CD4-positive, CD25-positive, alpha-beta regulatory T cell (primary cell): Measurements from ENCODE around the gene STOX1. TPM values are rescaled to one million over a fixed set of nuclear protein-coding genes. Genes with fewer than 3 reads are reported as not detected.

ENCODE experiments used
- ATAC-seq, 2 donors: fragments of 150-1000 bp; cut with Tn5 transposase; one replicate each; pipeline ENCODE4 v1.10.0; 2021; ENCODE audit warnings: low read depth in 2 of 2, moderate number of reproducible peaks in 2 of 2, moderate library complexity in 1 of 2
- DNase-seq, 3 donors: peaks; one replicate each; pipeline versions ENCODE4 v3.0.0 to v3.0.0-alpha.2; 2012 to 2022; ENCODE audit warnings: mixed read lengths in 1 of 3
- H3K27ac ChIP-seq: one replicate; pipeline ENCODE4 v1.7.0; 2013; ENCODE audit warnings: mild to moderate bottlenecking, low read length; ENCODE audit not compliant: insufficient read depth, poor library complexity, severe bottlenecking
- H3K27me3 ChIP-seq: one replicate; pipeline ENCODE4 v1.7.0; 2013; ENCODE audit warnings: low read length; ENCODE audit not compliant: control insufficient read depth, insufficient read depth
- H3K36me3 ChIP-seq: one replicate; pipeline ENCODE4 v1.7.0; 2013; ENCODE audit warnings: mild to moderate bottlenecking, low read length, moderate library complexity; ENCODE audit not compliant: control insufficient read depth, insufficient read depth
- H3K4me1 ChIP-seq: 2 replicates; pipeline ENCODE4 v1.7.0; 2013; ENCODE audit warnings: mild to moderate bottlenecking, low read length; ENCODE audit not compliant: insufficient read depth, control insufficient read depth, poor library complexity, severe bottlenecking
- H3K4me3 ChIP-seq: one replicate; pipeline ENCODE4 v1.7.0; 2013; ENCODE audit warnings: low read depth, mild to moderate bottlenecking, low read length, moderate library complexity
- H3K9me3 ChIP-seq, 2 experiments: 1 replicate in 1 of 2; 2 replicates in 1 of 2; pipeline ENCODE4 v1.7.0; 2013; ENCODE audit warnings: low read length in 2 of 2, mild to moderate bottlenecking in 1 of 2, moderate library complexity in 1 of 2; ENCODE audit not compliant: control insufficient read depth in 2 of 2
- H3K27ac Mint-ChIP-seq, 3 donors: one replicate each; pipeline ENCODE4 v1.8.0; 2020 to 2022; ENCODE audit warnings: mild to moderate bottlenecking in 3 of 3, mixed read lengths in 3 of 3, moderate library complexity in 2 of 3
- H3K27me3 Mint-ChIP-seq: one replicate; pipeline ENCODE4 v1.8.0; 2022; ENCODE audit warnings: mild to moderate bottlenecking, mixed read lengths
- H3K36me3 Mint-ChIP-seq: one replicate; pipeline ENCODE4 v1.8.0; 2020; ENCODE audit warnings: mixed read lengths
- H3K4me1 Mint-ChIP-seq, 4 donors: one replicate each; pipeline ENCODE4 v1.8.0; 2020 to 2022; ENCODE audit warnings: mixed read lengths in 4 of 4, mild to moderate bottlenecking in 1 of 4
- H3K4me3 Mint-ChIP-seq, 4 donors: one replicate each; pipeline ENCODE4 v1.8.0; 2020 to 2022; ENCODE audit warnings: mild to moderate bottlenecking in 4 of 4, mixed read lengths in 4 of 4, moderate library complexity in 3 of 4
- H3K9me3 Mint-ChIP-seq, 7 donors: one replicate each; pipeline ENCODE4 v1.8.0; 2020 to 2022; ENCODE audit warnings: mixed read lengths in 7 of 7, mild to moderate bottlenecking in 3 of 7, moderate library complexity in 2 of 7
- polyA plus RNA-seq, 4 donors: library from polyadenylated mRNA; unstranded; fragments of 300-500 nt; fragmentation: Illumina TruSeq; gene quantifications; one replicate each; pipeline ENCODE4 v1.2.3, GENCODE V29; 2021
- total RNA-seq: library from RNA; stranded (reverse); gene quantifications from one replicate; pipeline ENCODE4 v1.2.3, GENCODE V29; 2022

The STOX1 gene, protein sequence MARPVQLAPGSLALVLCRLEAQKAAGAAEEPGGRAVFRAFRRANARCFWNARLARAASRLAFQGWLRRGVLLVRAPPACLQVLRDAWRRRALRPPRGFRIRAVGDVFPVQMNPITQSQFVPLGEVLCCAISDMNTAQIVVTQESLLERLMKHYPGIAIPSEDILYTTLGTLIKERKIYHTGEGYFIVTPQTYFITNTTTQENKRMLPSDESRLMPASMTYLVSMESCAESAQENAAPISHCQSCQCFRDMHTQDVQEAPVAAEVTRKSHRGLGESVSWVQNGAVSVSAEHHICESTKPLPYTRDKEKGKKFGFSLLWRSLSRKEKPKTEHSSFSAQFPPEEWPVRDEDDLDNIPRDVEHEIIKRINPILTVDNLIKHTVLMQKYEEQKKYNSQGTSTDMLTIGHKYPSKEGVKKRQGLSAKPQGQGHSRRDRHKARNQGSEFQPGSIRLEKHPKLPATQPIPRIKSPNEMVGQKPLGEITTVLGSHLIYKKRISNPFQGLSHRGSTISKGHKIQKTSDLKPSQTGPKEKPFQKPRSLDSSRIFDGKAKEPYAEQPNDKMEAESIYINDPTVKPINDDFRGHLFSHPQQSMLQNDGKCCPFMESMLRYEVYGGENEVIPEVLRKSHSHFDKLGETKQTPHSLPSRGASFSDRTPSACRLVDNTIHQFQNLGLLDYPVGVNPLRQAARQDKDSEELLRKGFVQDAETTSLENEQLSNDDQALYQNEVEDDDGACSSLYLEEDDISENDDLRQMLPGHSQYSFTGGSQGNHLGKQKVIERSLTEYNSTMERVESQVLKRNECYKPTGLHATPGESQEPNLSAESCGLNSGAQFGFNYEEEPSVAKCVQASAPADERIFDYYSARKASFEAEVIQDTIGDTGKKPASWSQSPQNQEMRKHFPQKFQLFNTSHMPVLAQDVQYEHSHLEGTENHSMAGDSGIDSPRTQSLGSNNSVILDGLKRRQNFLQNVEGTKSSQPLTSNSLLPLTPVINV
- 0.30 TPM for total RNA-seq
- under 1 TPM in 2 of 4 donors, not detected in 2; 0.05 to 0.30 TPM for polyA plus RNA-seq

DNA sequence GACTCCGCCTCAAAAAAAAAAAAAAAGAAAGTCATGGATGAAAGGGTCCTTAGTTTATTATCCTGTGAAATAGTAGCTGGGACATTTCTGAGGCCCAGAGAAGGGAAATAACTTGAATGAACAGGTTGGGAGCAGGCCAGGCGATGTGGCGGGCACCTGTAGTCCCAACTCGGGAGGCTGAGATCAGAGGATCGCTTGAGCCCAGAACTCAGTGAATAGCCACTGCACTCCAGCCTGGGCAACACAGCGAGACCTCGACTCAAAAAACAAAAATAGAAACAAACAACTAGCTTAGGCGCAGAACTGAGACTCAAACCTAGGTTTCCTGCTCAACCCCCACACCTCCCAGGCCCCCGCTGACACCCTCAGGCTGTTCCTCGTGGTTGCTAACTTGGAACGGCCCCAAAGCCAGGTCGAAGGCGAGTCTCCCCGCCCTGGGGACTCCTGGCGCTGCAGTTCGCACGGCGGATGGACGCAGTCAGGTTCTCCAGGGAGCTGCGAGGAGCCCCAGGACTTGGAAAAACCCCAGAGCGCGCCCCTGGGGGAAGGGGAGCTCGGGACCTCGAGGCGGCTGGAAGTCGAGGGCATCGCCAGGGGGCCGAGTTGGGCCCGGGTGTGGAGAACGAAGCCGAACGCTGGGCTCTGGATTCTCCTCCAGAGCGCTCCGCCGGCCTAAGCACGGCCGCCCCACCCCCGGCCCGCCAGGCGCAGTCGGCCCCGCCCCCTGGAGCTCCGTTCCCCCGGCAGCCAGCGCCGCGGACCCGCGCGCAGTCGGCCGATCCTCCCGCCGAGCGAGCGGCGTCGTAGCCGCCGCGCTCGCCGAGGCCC lies at the start of gene STOX1:
STOX1 (plus strand) TSS at position 768 of the 828 bp plus-strand sequence. CDS start 93 bp downstream, outside the sequence.
- no peaks in the 10 kb centered on the region for H3K36me3 ChIP-seq
- Mint-ChIP-seq H3K4me1 (peaks cover 0 to 16% (median 3%) of the 10 kb centered on the region in 4 donors), H3K9me3 (peaks cover 0 to 2% (median 0%) of the 10 kb centered on the region in 7 donors), H3K27me3 (peaks cover 18% of the 10 kb centered on the region), H3K36me3 (no peaks in the 10 kb centered on the region), H3K27ac (peak within 1 kb of the TSS in 2 of 3 donors; percentile 15 to 56), H3K4me3 (peak within 1 kb of the TSS in 3 of 4 donors; percentile 78 to 83 (median 81))
- no peaks in the 10 kb centered on the region for H3K9me3 ChIP-seq
- no peak within 1 kb of the TSS for H3K27ac ChIP-seq
- ATAC-seq = peak; percentile 48 to 58
- peak within 1 kb of the TSS; percentile 24 for H3K4me3 ChIP-seq
- DNase-seq = peak; percentile 18 to 60 (median 44)
- no peaks in the 10 kb centered on the region for H3K27me3 ChIP-seq
- H3K4me1 ChIP-seq = peaks cover 3% of the 10 kb centered on the region

DNA sequence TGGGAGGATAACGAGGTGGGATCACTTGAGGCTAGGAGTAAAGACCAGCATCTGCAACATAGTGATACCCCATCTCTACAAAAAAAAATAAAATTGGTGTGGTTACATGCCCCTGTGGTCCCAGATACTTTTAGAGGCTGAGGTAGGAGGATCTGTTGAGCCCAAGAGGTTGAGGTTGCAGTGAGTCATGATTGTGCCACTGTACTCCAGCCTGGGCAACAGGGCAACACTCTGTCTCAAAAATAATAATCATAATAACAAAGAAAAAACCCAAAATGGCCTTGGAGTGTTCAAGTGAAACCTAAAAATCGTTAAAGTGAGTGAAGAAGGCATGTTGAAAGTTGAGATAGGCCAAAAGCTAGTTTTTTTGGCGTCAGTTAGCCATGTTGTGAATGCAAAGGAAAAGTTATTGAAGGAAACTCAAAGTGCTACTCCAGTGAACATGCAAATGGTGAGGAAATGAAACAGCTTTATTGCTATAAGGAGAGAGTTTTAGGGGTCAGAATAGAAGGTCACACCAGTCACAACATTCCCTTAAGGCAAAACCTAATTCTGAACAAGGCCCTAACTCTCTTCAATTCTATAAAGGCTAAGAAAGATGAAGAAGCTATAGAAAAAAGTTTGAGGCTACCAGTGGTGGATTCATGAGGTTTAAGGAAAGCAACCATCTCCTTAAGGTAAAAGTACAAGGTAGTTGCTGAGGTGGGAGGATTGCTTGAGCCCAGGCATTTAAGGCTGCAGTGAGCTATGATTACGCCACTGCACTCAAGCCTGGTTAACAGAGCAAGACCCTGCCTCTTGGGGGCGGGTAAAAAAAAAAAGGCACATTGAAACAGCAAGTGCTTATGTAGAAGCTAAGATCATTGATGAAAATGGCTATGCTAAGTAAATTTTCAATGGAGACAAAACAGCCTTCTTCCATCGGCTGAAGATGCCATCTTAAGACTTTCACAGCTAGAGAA lies 45.4 kb upstream of the STOX1 start:
- Mint-ChIP-seq H3K27me3 (no peaks in the 10 kb centered on the region), H3K4me1 (peaks cover 0 to 10% (median 4%) of the 10 kb centered on the region in 4 donors), H3K9me3 (no peaks in the 10 kb centered on the region), H3K27ac (peak overlapping the region in 2 of 3 donors; percentile 34 to 38), H3K36me3 (peaks cover 55% of the 10 kb centered on the region), H3K4me3 (no peak overlapping the region)
- Histone ChIP-seq H3K9me3 (no peaks in the 10 kb centered on the region), H3K27me3 (no peaks in the 10 kb centered on the region), H3K4me1 (no peaks in the 10 kb centered on the region), H3K27ac (no peak overlapping the region), H3K36me3 (peaks cover 58% of the 10 kb centered on the region), H3K4me3 (no peak overlapping the region)
- ATAC-seq (no peak), DNase-seq (no peak)

- Mint-ChIP-seq H3K27ac (no peak overlapping the region), H3K36me3 (peaks cover 47% of the 10 kb centered on the region), H3K27me3 (no peaks in the 10 kb centered on the region), H3K9me3 (no peaks in the 10 kb centered on the region), H3K4me3 (no peak overlapping the region), H3K4me1 (peaks cover 0 to 10% (median 7%) of the 10 kb centered on the region in 4 donors)
- DNase-seq = no peak
- Histone ChIP-seq H3K27me3 (no peaks in the 10 kb centered on the region), H3K9me3 (no peaks in the 10 kb centered on the region), H3K27ac (no peak overlapping the region), H3K4me3 (no peak overlapping the region), H3K36me3 (peaks cover 61% of the 10 kb centered on the region), H3K4me1 (peaks cover 5% of the 10 kb centered on the region)
- ATAC-seq = no peak
These were observed 42.9 kb upstream of the STOX1 start for GRCh38 chr10:68784476-68784875.

GRCh38 chr10:68787813-68788212 lies 39.5 kb upstream of the STOX1 start:
- H3K4me3 Mint-ChIP-seq = peak overlapping the region in 1 of 4 donors; percentile 15

DNA sequence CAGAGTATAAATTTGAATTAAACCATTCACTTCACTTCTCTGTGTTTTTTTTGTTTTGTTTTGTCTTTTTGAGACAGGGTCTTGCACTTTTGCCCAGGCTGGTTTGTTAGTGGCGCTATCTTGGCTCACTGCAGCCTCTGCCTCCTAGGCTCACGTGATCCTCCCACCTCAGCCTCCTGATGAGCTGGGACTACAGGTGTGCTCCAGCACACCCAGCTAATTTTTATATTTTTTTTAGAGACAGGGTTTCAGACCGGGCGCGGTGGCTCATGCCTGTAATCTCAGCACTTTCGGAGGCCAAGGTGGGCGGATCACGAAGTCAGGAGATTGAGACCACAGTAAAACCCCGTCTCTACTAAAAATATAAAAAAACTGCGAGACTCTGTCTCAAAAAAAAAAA lies 36.9 kb upstream of the STOX1 start:
- H3K27me3 ChIP-seq = no peaks in the 10 kb centered on the region
- no peak for ATAC-seq
- no peak for DNase-seq
- peaks cover 0 to 10% (median 5%) of the 10 kb centered on the region in 4 donors for H3K4me1 Mint-ChIP-seq
- H3K9me3 Mint-ChIP-seq = no peaks in the 10 kb centered on the region
- H3K36me3 ChIP-seq = peaks cover 71% of the 10 kb centered on the region
- peaks cover 24% of the 10 kb centered on the region for H3K36me3 Mint-ChIP-seq
- H3K27ac ChIP-seq = no peak overlapping the region
- no peaks in the 10 kb centered on the region for H3K27me3 Mint-ChIP-seq
- H3K4me1 ChIP-seq = peaks cover 5% of the 10 kb centered on the region
- no peak overlapping the region for H3K4me3 Mint-ChIP-seq
- no peak overlapping the region for H3K27ac Mint-ChIP-seq
- no peaks in the 10 kb centered on the region for H3K9me3 ChIP-seq
- H3K4me3 ChIP-seq = no peak overlapping the region

More at GRCh38 chr10:68787813-68788212, 39.5 kb upstream of the STOX1 start:
- no peaks in the 10 kb centered on the region for H3K27me3 ChIP-seq
- Mint-ChIP-seq H3K4me1 (peaks cover 0 to 10% (median 5%) of the 10 kb centered on the region in 4 donors), H3K9me3 (no peaks in the 10 kb centered on the region), H3K27ac (peak overlapping the region in 2 of 3 donors; percentile 14 to 67), H3K36me3 (peaks cover 26% of the 10 kb centered on the region), H3K27me3 (no peaks in the 10 kb centered on the region)
- peaks cover 5% of the 10 kb centered on the region for H3K4me1 ChIP-seq
- H3K36me3 ChIP-seq = peaks cover 78% of the 10 kb centered on the region
- no peaks in the 10 kb centered on the region for H3K9me3 ChIP-seq
- peak overlapping the region; percentile 19 for H3K4me3 ChIP-seq
- H3K27ac ChIP-seq = no peak overlapping the region
- ATAC-seq = peak; percentile 44 to 45
- DNase-seq = peak in 2 of 3 donors; percentile 6 to 62

DNA sequence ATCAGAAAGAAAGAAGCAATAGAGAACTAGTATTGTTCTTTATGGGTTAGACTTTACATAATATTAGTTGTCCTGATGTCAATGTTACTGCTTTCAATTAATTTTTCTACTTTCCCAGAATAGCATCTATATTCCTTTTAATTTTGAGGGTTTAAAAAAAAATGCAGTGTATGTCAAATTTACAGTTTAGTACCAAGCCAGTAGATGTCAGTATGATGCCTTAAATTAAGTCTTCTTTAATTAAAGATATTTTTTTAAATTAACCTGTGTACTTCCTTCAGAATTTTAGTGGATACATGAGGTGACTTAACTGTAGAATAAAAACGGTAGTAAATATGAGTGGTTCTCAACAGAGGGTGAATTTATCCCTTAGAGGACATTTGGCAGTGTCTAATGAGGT lies 35.2 kb upstream of the STOX1 start:
- Histone ChIP-seq H3K4me3 (no peak overlapping the region), H3K4me1 (peaks cover 5% of the 10 kb centered on the region), H3K36me3 (peaks cover 59% of the 10 kb centered on the region), H3K27ac (no peak overlapping the region), H3K9me3 (no peaks in the 10 kb centered on the region), H3K27me3 (no peaks in the 10 kb centered on the region)
- Mint-ChIP-seq H3K9me3 (no peaks in the 10 kb centered on the region), H3K27ac (no peak overlapping the region), H3K4me1 (peaks cover 0 to 6% (median 0%) of the 10 kb centered on the region in 4 donors), H3K4me3 (no peak overlapping the region), H3K27me3 (no peaks in the 10 kb centered on the region), H3K36me3 (peaks cover 18% of the 10 kb centered on the region)
- ATAC-seq (no peak), DNase-seq (no peak)
